ENCODE results near the gene ST3GAL4. TPM values are rescaled to one million over a fixed set of nuclear protein-coding genes. Genes with fewer than 3 reads are reported as not detected.
A peak's percentile ranks its signal among the peaks of the same experiment; 100 is the strongest.

Gene ST3GAL4
- total RNA-seq, 1 donor from 2014 or later: 15.9 TPM

- peak overlapping the region; percentile 66 for H3K4me3 ChIP-seq (ENCODE audit: low read depth, low read length)
- no peak for TF ChIP-seq CTCF (conservative IDR thresholded peaks at IDR 0.05; ENCODE audit: low read depth, low read length)
- DNase-seq (ENCODE audit: low read depth): no peak
Observed at GRCh38 chr11:126354631-126355323, 709 bp upstream of the ST3GAL4 start.

GRCh38 chr11:126355926-126356897 lies 726 bp downstream of the ST3GAL4 start:
- peak overlapping the region; percentile 66 for H3K4me3 ChIP-seq (ENCODE audit: low read depth, low read length)
- no peak for TF ChIP-seq CTCF (conservative IDR thresholded peaks at IDR 0.05; ENCODE audit: low read depth, low read length)
- no peak for DNase-seq (ENCODE audit: low read depth)

- TF ChIP-seq CTCF (conservative IDR thresholded peaks at IDR 0.05; ENCODE audit: low read depth, low read length): no peak
- H3K4me3 ChIP-seq (ENCODE audit: low read depth, low read length): peak overlapping the region; percentile 66
- no peak for DNase-seq (ENCODE audit: low read depth)
Observed at GRCh38 chr11:126357055-126357962, 1.8 kb downstream of the ST3GAL4 start.

- no peak for DNase-seq (ENCODE audit: low read depth)
- no peak for TF ChIP-seq CTCF (conservative IDR thresholded peaks at IDR 0.05; ENCODE audit: low read depth, low read length)
- H3K4me3 ChIP-seq (ENCODE audit: low read depth, low read length): no peak overlapping the region
Observed at GRCh38 chr11:126357969-126358762, 2.7 kb downstream of the ST3GAL4 start.

- no peak for DNase-seq (ENCODE audit: low read depth)
- TF ChIP-seq CTCF (conservative IDR thresholded peaks at IDR 0.05; ENCODE audit: low read depth, low read length): no peak
- H3K4me3 ChIP-seq (ENCODE audit: low read depth, low read length): no peak overlapping the region
Observed at GRCh38 chr11:126358763-126359160, 3.3 kb downstream of the ST3GAL4 start.
